K562 (cell line): ENCODE results near the gene TFDP1. TPM values are rescaled to one million over a fixed set of nuclear protein-coding genes. Genes with fewer than 3 reads are reported as not detected.

ENCODE experiments used
- ATAC-seq: fragments of 200-7000 bp; cut with Tn5 transposase; 3 replicates; pipeline ENCODE4 v1.9.1; 2020; ENCODE audit warnings: moderate library complexity
- BruUV-seq: library from RNA; stranded (reverse); fragments of 400-500 nt; replicated peaks from 2 replicates; lab custom pipeline; 2021; lab: Mats Ljungman, UMichigan
- CTCF ChIA-PET: fragments of 300-600 bp; formaldehyde crosslinking; extraction: SDS; loops from one replicate; lab custom pipeline; 2021; ENCODE audit warnings: low intra/inter-chr PET ratio; lab: Yijun Ruan, JAX
- POLR2A ChIA-PET: fragments of 300-600, 350-650 bp; sonication (Branson Sonifier 250); formaldehyde crosslinking; extraction: SDS; loops from one replicate; lab custom pipeline; 2021; ENCODE audit warnings: antibody characterized with exemption, inconsistent platforms; lab: Yijun Ruan, JAX
- DNase-seq, 4 experiments: peaks; one replicate each; pipeline versions ENCODE4 v3.0.0 to v3.0.0-alpha.2; 2011 to 2018; ENCODE audit warnings: low spot score in 3 of 4, mixed read lengths in 3 of 4; ENCODE audit errors: extremely low read depth in 1 of 4
- FAIRE-seq: peaks from 2 replicates; lab custom pipeline; 2011; peaks lifted over from hg19 to GRCh38; lab: Jason Lieb, UNC
- H2AFZ ChIP-seq: 2 replicates; pipeline ENCODE4 v1.6.0; 2011; ENCODE audit warnings: low read depth, low read length, control low read depth, inconsistent platforms
- H3K27ac ChIP-seq: fragments of 200-600 bp; 3 replicates; pipeline ENCODE4 v1.8.0; 2011; ENCODE audit warnings: low read depth, mild to moderate bottlenecking, control low read depth, inconsistent platforms, low read length, moderate library complexity, mixed read lengths; ENCODE audit errors: extremely low read depth
- H3K27me3 ChIP-seq, 2 experiments: fragments of 300-600 bp in 1 of 2; 2 replicates in 1 of 2; 3 replicates in 1 of 2; pipeline versions ENCODE4 v1.6.0 to v1.8.0; 2011; ENCODE audit warnings: inconsistent platforms in 2 of 2, low read length in 2 of 2, mild to moderate bottlenecking in 1 of 2, mixed read lengths in 1 of 2, moderate library complexity in 1 of 2; ENCODE audit not compliant: control insufficient read depth in 2 of 2, insufficient read depth in 2 of 2
- H3K36me3 ChIP-seq: fragments of 300-600 bp; 3 replicates; pipeline ENCODE4 v1.8.0; 2011; ENCODE audit warnings: mild to moderate bottlenecking, low read length, inconsistent platforms; ENCODE audit not compliant: control insufficient read depth, insufficient read depth
- H3K4me1 ChIP-seq, 2 experiments: fragments of 200-600 bp in 1 of 2; replicated peaks in 1 of 2; 2 replicates in 1 of 2; 3 replicates in 1 of 2; pipeline versions ENCODE4 v1.5.1 to v1.8.0; 2011; ENCODE audit warnings: inconsistent platforms in 2 of 2, low read length in 2 of 2, mild to moderate bottlenecking in 1 of 2, mixed read lengths in 1 of 2, moderate library complexity in 1 of 2; ENCODE audit not compliant: control insufficient read depth in 2 of 2, insufficient read depth in 2 of 2
- H3K4me2 ChIP-seq: 2 replicates; pipeline ENCODE4 v1.6.1; 2011; ENCODE audit warnings: low read length, control low read depth, inconsistent platforms, mixed read lengths; ENCODE audit not compliant: insufficient read depth
- H3K4me3 ChIP-seq: fragments of 200-600 bp; sonication (generic), shearing (Covaris generic); 2 replicates; pipeline ENCODE4 v1.5.1; 2016; ENCODE audit warnings: control low read depth, inconsistent platforms
- H3K79me2 ChIP-seq: fragments of 200-600 bp; 3 replicates; pipeline ENCODE4 v1.8.0; 2011; ENCODE audit warnings: low read length, inconsistent platforms; ENCODE audit not compliant: control insufficient read depth, insufficient read depth
- H3K9ac ChIP-seq, 2 experiments: 2 replicates each; pipeline versions ENCODE4 v1.6.0 to v1.6.1; 2011; ENCODE audit warnings: low read depth in 2 of 2, low read length in 2 of 2, control low read depth in 1 of 2, inconsistent platforms in 1 of 2, mild to moderate bottlenecking in 1 of 2, mixed read lengths in 1 of 2; ENCODE audit not compliant: insufficient read depth in 1 of 2
- H3K9me1 ChIP-seq: one replicate; pipeline ENCODE4 v1.6.0; 2011; ENCODE audit warnings: inconsistent platforms, mild to moderate bottlenecking, low read length, moderate library complexity; ENCODE audit not compliant: control insufficient read depth, insufficient read depth
- H3K9me3 ChIP-seq: replicated peaks from 2 replicates; pipeline ENCODE4 v1.5.1; 2011; ENCODE audit warnings: low read depth, low read length, inconsistent platforms; ENCODE audit not compliant: control insufficient read depth, insufficient read depth
- H4K20me1 ChIP-seq: replicated peaks from 2 replicates; pipeline ENCODE4 v1.6.1; 2011; ENCODE audit warnings: low read length, inconsistent platforms, mixed read lengths; ENCODE audit not compliant: control insufficient read depth, insufficient read depth
- BHLHE40 ChIP-seq: IDR thresholded peaks from 2 replicates; pipeline ENCODE4 v1.6.1; 2011; ENCODE audit warnings: low read length, improper control_type of control experiment
- CAMTA2 ChIP-seq: fragments of 250-450 bp; sonication (Bioruptor Pico); conservative IDR thresholded peaks from 2 replicates; pipeline ENCODE4 v1.5.1; 2022
- GTF2E2 ChIP-seq: fragments of 200-800 bp; sonication (Bioruptor generic); IDR thresholded peaks from 2 replicates; pipeline ENCODE4 v1.6.1; 2016; ENCODE audit warnings: missing genetic modification characterization, missing compliant biosample characterization
- PURB ChIP-seq: sonication (generic); formaldehyde crosslinking; IDR thresholded peaks from 2 replicates; pipeline ENCODE4 v1.9.0; 2021; ENCODE audit warnings: low read depth, mild to moderate bottlenecking, missing genetic modification reagents
- SIRT6 ChIP-seq: IDR thresholded peaks from one replicate; pipeline ENCODE4 v1.6.1; 2012; ENCODE audit warnings: low read depth, mild to moderate bottlenecking, control low read depth, inconsistent platforms, low read length, moderate library complexity
- SIX5 ChIP-seq, 2 experiments: IDR thresholded peaks; 2 replicates each; pipeline ENCODE4 v1.6.1; 2011; ENCODE audit warnings: low read length in 2 of 2, borderline replicate concordance in 1 of 2, low read depth in 1 of 2, mild to moderate bottlenecking in 1 of 2, moderate library complexity in 1 of 2; ENCODE audit not compliant: insufficient read depth in 1 of 2
- ZNF316 ChIP-seq: fragments of 450-650 bp; IDR thresholded peaks from 2 replicates; pipeline ENCODE4 v1.6.1; 2016
- ZNF583 ChIP-seq: fragments of 250-450 bp; sonication (Bioruptor Pico); IDR thresholded peaks from 2 replicates; pipeline ENCODE4 v1.4.0; 2020
- ZZZ3 ChIP-seq: fragments of 450-650 bp; IDR thresholded peaks from 2 replicates; pipeline ENCODE4 v1.6.1; 2016; ENCODE audit warnings: antibody characterized with exemption, mild to moderate bottlenecking, moderate library complexity
- WGBS: fragments of 100-300 bp; shearing (Covaris generic); methylation state at CpG from one replicate; pipeline ENCODE4 v1.1.6; 2016; ENCODE audit warnings: low coverage, mixed read lengths; ENCODE audit not compliant: insufficient coverage; ENCODE audit errors: missing lambda C conversion rate; 5-methylcytosine and 5-hydroxymethylcytosine counted together
- in situ Hi-C: fragments of 300-500 bp; cut with MboI; formaldehyde crosslinking; loops from 4 replicates; pipeline ENCODE4 v1.15.0; 2018; ENCODE audit warnings: inconsistent platforms, mixed read lengths
- intact Hi-C: fragments of 100-400 bp; cut with micrococcal nuclease; formaldehyde crosslinking; loops from 2 replicates; pipeline ENCODE4 v1.14.2; 2022
- polyA plus RNA-seq, 8 experiments: library from polyadenylated mRNA; depleted of rRNA in 4 of 8; stranded (reverse) in 5 of 8; unstranded in 3 of 8; fragments of >200 nt; fragmentation: Nextera tagmentation in 2 of 8; fragmentation: Illumina TruSeq in 1 of 8; extraction: Ambion mirVana in 2 of 8; extraction: Trizol in 1 of 8; gene quantifications; 2 replicates each; pipeline versions ENCODE4 v1.2.1 to v1.2.3, GENCODE V29; 2011 to 2014; ENCODE audit warnings: inconsistent platforms in 1 of 8, missing spikeins in 1 of 8
- total RNA-seq, 7 experiments: library from RNA; depleted of rRNA in 6 of 7; stranded (reverse); fragments of >200 nt in 6 of 7; fragmentation: Illumina TruSeq in 2 of 7; extraction: Trizol in 2 of 7; gene quantifications; 2 replicates each; pipeline versions ENCODE4 v1.2.1 to v1.2.3, GENCODE V29; 2011 to 2021; ENCODE audit warnings: low replicate concordance in 1 of 7
- TF ChIP-seq, protein P1 (sequence below): fragments of 250-450 bp; sonication (Bioruptor Pico); IDR thresholded peaks from 2 replicates; pipeline ENCODE4 v1.8.0; 2021; ENCODE audit warnings: mild to moderate bottlenecking, moderate library complexity
- TF ChIP-seq, protein P2 (sequence below): fragments of 450-650 bp; formaldehyde crosslinking; IDR thresholded peaks from 2 replicates; pipeline ENCODE4 v1.4.0; 2022; ENCODE audit warnings: missing genetic modification characterization

The TFDP1 gene
- total and polyA plus RNA-seq, 9 of the 15 experiments (the other 6 are each of a cell fraction or from before 2014, with no cell fraction given): 33.8 to 145 (median 69.1) TPM

DNA sequence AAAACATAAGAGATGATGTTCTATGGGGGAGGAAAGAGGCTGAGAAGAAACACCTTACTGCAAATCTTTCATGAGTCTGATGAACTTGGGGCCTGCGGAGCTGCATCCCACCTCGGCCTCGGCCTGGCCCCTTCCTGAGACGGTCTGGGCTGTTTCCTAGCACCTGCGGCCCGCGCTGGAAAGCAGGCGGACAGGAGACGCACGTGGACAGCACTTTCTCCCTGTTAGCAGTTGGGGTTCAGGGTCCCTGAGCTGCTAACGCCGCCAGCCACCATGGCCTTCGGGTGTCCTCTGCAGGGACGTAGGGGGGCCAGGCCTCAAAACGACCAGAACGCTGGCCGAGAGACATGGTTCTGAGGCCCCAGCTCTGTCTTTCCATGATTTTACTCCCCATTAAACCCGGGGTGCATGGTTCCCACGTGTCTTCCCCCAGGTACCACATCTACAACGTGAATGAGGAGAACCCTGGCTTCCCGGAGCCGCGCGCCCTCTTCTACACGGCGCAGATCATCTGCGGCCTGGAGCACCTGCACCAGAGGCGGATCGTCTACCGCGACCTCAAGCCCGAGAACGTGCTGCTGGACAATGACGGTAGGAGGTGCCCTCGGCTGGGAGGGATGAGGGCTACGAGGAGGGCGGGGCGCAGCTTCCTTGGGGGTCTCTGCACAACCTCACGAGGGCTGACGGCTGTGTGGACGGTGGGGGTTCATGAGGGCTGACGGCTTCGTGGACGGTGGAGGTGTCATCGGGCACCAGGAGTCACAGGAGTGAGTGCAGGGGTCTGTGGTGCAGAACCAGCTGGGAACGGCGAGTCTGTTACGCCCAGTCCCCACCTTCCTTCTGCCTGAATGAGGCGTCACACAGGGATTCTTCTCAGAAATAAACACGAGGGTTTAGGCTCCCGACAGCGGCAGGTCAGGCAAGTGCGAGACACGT is 86.8 kb downstream of the TFDP1 start:
- no TSS peak for BruUV-seq
- H3K27ac ChIP-seq: no peak overlapping the region
- TF ChIP-seq BHLHE40 (0 out of 2 replicates have a peak, but pooled peaks have one; percentile 38), ZNF583 (CRISPR knock-in tag) (no peak)

DNA sequence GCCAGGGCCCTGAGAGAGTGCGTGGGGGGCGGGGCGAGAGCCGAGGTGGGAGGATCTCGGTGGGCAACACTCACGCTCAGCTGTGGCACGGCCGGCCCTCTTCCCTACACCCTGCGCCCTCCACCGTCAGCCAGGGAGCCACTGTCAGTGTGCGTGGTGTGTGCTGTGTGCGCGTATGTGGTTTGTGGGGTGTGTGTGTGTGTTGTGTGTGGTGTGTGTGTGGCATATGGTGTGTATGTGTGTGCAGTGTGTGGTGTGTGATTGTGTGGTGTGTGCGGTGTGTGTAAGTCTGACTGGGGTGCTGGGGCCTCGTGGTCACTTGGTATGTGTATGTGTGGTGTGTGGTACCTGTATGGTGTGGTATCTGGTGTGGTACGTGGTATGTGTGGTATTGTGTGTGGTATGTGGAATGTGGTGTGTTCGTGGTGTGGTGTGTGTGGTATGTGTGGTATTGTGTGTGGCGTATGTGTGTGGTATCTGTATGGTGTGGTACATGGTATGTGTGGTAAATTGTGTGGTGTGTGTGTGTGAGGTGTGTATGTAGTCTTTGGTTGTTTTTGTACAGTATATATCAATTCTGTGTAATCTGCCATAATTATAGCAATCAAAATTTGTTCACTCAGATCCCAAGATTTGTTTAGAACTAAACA is 87.6 kb downstream of the TFDP1 start:
- 45% methylated on average over 13 of the region's 18 CpGs for WGBS
- FAIRE-seq (no peak), ATAC-seq (no peak), DNase-seq (no peak)
- Histone ChIP-seq H3K36me3 (no peaks in the 10 kb centered on the region), H2AFZ (no peak overlapping the region), H3K9me1 (no peaks in the 10 kb centered on the region), H3K9ac (no peak overlapping the region), H3K4me1 (peaks cover 0 to 18% of the 10 kb centered on the region in 2 experiments; a peak in 2 of 5 replicates), H3K27me3 (peaks cover 21 to 39% of the 10 kb centered on the region in 2 experiments; a peak in 3 of 5 replicates), H3K4me3 (no peak overlapping the region), H3K79me2 (no peaks in the 10 kb centered on the region), H4K20me1 (no peaks in the 10 kb centered on the region), H3K27ac (no peak overlapping the region), H3K9me3 (no peaks in the 10 kb centered on the region), H3K4me2 (no peak overlapping the region)
- intact Hi-C loops (no loop called here), in situ Hi-C loops (loop anchor here (5.0 kb wide), 1 partner anchor 70 kb away; no protein-coding TSS in a partner anchor)
- ChIA-PET CTCF (no interaction called here), POLR2A (no interaction called here)
- no TSS peak for BruUV-seq
- TF ChIP-seq CAMTA2 (CRISPR knock-in tag): no peak
- no peak for TF ChIP-seq ZNF316
- no peak for TF ChIP-seq SIX5 (IDR thresholded peaks at IDR 0.05; ENCODE audit: borderline replicate concordance in 1 of 2, insufficient read depth in 1 of 2, low read depth in 1 of 2, low read length in 2 of 2)
- TF ChIP-seq SIRT6: no peak
- TF ChIP-seq ZZZ3: no peak
- no peak for TF ChIP-seq PURB (CRISPR knock-in tag)
- TF ChIP-seq, protein P1, sequence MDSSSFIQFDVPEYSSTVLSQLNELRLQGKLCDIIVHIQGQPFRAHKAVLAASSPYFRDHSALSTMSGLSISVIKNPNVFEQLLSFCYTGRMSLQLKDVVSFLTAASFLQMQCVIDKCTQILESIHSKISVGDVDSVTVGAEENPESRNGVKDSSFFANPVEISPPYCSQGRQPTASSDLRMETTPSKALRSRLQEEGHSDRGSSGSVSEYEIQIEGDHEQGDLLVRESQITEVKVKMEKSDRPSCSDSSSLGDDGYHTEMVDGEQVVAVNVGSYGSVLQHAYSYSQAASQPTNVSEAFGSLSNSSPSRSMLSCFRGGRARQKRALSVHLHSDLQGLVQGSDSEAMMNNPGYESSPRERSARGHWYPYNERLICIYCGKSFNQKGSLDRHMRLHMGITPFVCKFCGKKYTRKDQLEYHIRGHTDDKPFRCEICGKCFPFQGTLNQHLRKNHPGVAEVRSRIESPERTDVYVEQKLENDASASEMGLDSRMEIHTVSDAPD (CRISPR knock-in tag): no peak
- TF ChIP-seq, protein P2, sequence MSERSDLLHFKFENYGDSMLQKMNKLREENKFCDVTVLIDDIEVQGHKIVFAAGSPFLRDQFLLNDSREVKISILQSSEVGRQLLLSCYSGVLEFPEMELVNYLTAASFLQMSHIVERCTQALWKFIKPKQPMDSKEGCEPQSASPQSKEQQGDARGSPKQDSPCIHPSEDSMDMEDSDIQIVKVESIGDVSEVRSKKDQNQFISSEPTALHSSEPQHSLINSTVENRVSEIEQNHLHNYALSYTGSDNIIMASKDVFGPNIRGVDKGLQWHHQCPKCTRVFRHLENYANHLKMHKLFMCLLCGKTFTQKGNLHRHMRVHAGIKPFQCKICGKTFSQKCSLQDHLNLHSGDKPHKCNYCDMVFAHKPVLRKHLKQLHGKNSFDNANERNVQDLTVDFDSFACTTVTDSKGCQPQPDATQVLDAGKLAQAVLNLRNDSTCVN (CRISPR knock-in tag): no peak
- no peak for TF ChIP-seq GTF2E2 (tag)

More for the DNA sequence above, 86.8 kb downstream of the TFDP1 start:
- Histone ChIP-seq H3K4me2 (no peak overlapping the region), H3K9ac (no peak overlapping the region), H3K79me2 (no peaks in the 10 kb centered on the region), H3K27me3 (peaks cover 21 to 41% of the 10 kb centered on the region in 2 experiments; a peak in 3 of 5 replicates), H3K9me1 (no peaks in the 10 kb centered on the region), H3K36me3 (no peaks in the 10 kb centered on the region), H3K4me3 (no peak overlapping the region), H3K4me1 (peaks cover 0 to 18% of the 10 kb centered on the region in 2 experiments; a peak in 2 of 5 replicates), H4K20me1 (no peaks in the 10 kb centered on the region), H2AFZ (no peak overlapping the region), H3K9me3 (no peaks in the 10 kb centered on the region)
- ChIA-PET POLR2A (no interaction called here), CTCF (no interaction called here)
- DNase-seq (no peak), FAIRE-seq (no peak), ATAC-seq (no peak)
- intact Hi-C loops: no loop called here
- in situ Hi-C loops: loop anchor here (5.0 kb wide), 1 partner anchor 71 kb away; no protein-coding TSS in a partner anchor
- whole genome bisulfite sequencing: 34% methylated on average over 23 of the region's 54 CpGs
